HG03045 (cell line): ENCODE data around the gene LRP2.

Experiments
- ATAC-seq: cut with Tn5 transposase; IDR thresholded peaks from one replicate; pipeline ENCODE4 v1.9.1; 2021; ENCODE audit warnings: mild to moderate bottlenecking, moderate library complexity; ENCODE audit not compliant: unreplicated experiment

LRP2 gene

GRCh38 chr2:169131587-169132512 lies 230.5 kb downstream of the LRP2 start:
- no peak for ATAC-seq

DNA sequence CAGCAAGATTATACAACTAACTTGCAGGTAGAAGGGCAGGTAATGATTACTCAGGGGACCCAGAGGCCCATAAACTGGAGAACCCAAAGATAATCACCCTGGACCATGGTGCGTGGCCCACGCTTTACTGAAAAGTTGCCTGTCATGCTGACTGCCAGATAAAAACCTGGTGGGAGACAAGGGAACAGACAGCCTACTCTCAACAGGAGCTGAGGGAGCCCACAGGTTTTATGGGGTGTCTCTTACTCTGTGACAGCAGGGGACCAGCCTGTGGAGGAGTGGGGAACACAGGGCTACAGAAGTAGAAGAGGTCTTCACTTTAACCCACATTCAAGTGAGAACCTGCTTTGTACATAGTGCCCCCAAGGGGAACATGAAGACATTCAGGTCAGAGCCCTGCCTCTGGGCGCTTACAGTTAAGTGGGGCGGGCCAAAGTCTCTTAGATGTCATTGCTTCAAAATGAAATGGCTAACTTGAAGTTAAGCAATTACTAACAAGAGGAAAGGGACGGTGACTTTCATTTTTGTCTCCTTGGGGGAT lies 232.6 kb downstream of the LRP2 start:
- no peak for ATAC-seq

GRCh38 chr2:169119851-169120250 lies 242.5 kb downstream of the LRP2 start:
- ATAC-seq, result no peak

DNA sequence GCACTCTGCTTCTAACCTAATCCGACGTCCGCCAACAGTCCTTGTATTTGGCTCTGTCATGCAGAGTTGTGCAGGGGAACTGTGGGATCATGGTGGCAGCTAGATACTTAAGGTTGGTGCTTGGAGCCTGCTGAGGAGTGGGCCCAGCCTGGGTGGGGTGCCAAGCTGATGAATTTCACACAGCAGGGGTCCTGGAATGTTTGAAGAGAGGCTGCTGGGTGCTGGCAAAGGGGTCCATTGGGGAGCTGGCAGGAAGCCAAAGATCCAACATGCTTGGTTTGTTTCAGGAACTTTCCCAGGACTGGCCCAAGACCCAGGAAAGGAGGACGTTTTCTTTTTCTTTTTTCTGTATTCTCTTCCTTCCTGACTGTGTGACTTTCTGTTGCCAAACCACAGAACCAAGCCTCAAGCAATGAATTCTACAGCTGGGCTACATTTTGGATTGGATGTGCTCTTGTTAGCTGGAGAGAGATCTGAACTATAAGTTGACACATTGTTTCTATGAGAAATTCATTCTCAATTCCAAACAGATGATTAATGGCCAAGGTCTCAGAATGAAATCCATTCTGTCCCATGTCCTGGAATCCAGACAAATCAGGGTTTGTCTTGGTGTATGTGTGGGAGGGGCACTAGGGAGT lies 243.1 kb downstream of the LRP2 start:
- no peak for ATAC-seq

DNA sequence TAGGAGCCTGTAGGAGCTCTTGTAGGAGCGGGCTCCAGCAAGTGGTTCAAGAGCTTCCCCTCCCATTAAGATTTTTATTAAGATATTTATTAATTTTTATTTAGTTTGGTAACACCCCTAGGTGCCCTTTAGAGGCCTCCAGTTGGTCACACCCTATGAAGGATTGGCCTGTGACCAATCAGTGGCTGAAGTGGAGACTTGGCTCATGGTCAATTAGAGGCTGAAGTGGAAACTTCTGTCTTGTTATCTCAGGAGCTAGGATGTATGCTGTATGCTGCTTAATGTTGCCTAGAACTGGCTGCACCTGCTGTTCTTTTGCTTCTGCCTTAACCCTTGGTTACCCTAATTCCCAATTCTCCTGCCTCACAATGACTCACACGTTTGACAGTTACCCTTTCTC lies 244.3 kb downstream of the LRP2 start:
- no peak for ATAC-seq

GRCh38 chr2:169116993-169117392 lies 245.3 kb downstream of the LRP2 start:
- no peak for ATAC-seq

GRCh38 chr2:169116327-169116726 lies 246.0 kb downstream of the LRP2 start:
- ATAC-seq, result no peak

DNA sequence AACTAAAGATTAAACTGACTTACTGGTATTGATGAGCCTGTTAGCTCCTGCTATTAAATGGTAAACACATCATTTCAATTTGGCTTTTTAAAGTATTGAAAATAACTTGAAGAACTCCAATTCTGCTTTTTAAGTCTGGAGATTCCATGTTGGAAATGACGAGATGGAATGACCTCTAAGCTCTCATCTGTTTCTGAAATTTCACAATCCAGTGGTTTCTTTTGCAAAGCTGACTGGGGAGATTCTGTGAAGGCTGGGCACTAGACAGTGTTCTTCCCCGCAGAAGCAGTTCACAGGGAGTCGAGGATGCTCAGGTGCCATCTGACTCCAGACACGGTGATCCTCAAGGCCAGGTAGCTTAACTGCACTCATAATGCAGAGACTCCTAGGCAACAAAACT lies 248.3 kb downstream of the LRP2 start:
- ATAC-seq, result no peak

GRCh38 chr2:169112841-169113240 lies 249.5 kb downstream of the LRP2 start:
- ATAC-seq, result no peak

GRCh38 chr2:169110916-169111315 lies 251.4 kb downstream of the LRP2 start:
- ATAC-seq, result no peak

DNA sequence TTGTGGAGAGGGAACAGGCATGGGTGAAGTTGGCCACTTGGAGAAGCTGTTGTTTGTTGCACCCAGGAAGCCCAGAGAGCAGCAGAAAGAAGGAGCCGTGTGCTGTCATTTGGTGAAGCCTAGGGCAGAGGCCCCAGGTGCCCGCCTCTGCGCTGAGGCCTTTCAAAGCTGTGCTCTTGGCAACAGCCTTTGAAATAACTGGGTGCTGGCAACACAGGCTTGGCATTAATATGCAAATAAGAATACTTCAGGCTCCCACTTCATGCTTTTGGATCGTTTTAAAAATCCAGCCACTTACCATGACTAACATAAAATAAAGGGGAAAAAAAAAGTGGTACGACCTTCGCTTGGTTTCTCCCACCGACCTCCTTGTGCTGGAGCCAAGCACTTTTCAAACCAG lies 251.9 kb downstream of the LRP2 start:
- ATAC-seq, result no peak

DNA sequence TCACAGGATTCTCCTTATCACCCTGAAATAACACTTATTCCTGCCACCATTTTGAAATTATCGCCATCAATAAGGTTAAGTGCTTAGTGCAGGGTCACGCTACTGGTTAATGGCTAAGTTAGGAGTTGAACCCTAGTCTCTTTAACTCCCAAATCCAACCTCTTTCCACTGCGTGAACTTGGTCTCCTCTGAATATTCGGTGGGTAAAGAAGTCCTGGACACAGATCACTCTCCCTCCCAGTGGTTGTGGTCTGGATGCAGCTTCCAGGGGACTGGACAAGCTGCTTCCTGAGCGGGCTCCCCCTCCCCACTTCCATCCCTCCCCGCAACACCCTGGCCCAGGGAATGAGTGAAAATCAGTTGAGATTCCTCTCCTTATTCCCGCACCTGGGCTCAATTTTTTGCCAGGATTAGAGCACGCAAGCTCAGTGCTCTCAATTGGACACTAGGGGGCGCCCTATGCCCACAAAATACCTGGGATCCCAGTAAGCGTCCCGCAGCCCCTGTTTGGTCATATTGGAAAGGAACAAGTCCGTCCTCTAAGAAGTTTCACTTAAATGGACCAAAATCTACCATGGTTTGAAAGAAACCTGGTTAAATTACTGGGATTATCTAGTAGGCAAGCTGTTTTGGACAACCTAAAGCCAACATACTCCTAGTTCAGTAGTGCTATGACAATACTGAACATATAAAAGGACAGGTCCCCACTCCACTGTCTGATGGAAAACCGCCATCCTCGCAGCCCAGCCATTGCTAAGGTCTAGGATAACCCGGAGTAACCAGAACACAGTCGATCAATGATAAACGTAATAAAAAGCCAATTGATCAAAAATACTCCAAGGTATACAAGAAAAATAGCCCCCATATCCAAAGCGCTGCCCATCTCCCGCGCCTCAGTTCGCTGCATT lies 252.6 kb downstream of the LRP2 start:
- peak; percentile 55 for ATAC-seq

DNA sequence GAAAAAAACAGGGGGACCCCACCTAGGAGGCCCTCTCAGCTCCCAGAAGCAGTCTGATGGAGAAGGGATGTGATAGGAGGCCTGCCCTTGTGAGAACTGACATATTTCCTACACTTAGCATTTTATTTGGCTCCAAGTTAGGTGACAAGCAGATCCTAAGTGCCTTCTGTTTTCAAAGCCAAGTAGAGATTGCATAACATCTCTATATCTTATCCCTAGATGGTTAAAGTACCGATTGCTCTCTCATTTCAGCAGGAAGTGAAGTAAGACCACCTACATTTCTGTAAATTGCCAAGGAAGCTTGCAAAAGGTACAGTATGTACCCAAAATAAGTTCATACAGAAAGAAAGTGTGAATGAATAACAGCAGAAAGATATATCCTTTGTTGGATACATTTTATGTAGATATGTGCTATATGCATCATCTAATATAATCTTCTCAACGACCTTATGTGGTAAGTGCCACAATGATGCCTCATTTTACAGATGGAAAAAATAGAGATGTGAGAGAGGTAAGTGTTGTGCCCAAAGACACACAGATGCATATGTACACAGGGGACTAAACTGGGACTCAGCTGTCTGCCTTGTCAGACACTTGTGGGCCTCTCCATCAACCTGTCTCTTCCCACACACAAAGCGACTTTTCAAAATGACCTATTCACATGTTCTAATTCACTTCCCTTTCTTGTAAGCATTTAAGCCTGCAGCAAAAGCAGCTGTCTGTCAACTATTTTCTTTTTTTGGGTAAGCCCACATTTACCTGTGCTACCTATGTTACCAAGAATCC lies 254.0 kb downstream of the LRP2 start:
- ATAC-seq, result no peak

DNA sequence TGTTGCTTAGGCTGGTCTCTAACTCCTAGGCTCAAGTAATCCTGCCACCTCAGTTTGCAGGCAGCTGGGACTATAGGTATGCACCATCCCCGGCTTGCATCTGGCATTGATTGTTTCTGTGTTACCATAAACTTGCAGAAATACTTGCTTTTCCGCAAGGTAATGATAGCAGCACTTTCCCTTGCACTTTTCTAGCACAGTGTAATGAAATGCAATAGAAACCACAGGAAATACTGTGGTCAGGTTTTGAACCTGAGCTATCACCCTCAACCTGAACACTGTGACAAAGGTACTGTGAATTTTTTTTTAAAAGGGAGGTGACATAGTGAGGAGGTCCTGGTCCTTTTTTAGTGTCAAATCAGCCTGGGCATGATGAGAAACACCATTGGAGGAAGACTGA lies 254.7 kb downstream of the LRP2 start:
- ATAC-seq, result peak; percentile 64

DNA sequence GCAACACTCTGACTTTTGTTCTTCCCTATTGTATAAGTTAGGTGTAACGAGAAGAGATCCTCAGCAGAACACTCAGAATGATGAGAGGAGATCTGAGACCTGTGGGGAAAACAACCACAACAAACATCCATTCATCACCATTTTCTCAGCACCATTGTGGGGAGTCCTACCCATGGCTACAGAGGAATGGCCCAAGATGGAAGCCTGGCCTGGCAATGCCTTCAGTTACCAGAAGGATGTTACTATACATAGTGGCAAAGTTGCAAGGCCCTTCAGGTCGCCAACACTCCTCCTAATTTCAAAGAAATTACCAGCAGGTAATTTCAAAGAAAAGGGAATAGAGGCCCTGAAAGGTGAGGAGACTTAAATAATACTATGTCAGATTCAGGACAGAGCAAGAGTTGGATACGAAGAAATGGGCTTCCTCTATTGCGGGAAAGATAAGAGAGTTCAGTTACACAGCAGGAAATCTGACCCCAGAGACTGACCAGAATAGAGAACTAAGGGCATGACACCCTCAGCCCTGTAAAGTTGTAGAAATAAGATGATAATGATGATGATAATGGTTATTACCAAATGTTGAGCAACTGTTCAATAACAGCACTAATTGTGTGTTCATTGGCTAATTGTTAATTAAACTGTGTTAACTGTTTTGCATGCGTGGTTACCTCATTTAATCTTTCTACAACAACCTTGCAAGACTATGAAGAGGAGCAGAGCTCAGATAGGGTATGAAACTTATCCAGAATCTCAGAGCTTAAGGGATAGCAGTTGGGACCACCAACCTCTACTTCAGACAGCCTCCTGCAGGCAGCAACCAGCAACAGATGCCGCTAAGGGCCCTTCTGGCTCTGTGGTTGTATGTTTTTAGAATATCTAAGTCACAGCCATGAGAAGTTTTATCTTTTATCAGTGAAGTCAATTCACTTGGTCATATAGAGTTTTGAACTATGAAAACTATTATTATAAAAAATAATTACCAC lies 255.5 kb downstream of the LRP2 start:
- ATAC-seq, result no peak

DNA sequence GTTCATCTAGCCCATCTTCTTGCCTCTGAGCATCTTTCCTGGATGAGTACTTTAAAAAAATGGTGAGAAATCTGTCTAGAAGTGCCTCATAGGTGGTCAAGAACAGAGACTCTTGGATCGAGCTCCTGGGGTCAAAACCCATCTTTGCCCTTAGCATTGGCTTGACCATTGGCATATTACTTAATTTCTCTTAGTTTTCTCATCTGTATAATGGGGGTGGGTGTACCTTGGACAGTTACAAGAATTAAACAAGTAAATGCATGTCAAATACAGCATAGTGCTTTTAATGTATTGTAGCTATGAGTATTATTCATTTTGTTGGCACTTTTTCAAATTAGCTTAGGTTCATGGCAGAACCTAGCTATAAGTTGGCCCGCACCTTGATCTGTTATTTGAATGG lies 256.2 kb downstream of the LRP2 start:
- ATAC-seq, result no peak

DNA sequence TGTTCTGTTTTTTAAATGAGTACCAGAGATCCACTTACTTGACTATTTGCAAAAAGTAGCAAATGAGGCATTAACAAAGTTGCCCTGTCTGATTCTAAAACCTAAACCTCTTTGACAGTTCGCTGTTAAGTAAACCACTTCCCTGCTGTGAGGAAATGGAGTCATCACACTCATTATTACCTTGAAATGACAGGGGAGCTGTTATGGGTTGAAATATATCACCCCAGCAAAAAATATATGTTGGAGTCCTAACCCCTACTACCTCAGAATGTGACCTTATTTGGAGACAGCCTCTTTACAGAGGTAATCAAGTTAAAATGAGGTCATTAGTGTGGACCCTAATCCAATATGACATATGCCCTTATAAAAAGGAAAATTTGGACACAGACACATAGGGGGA lies 256.9 kb downstream of the LRP2 start:
- no peak for ATAC-seq

DNA sequence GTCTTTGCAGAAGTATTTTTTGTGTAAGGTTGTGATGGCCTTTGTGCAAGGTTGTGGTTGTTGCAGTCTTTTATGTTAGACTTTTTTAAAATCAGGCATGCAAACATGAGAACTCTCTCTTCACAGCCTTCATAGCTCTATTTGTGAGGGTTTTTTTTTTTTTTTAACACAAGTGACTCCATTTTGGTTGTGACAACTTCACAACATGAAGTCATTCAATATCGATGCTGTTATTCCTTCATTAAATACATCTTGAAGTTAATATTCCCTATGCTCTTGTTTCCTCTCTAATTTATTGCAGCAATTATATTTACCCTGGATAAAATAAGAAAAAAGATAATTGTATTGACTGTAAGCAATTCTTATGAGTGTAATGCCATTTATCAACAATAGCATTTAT lies 257.5 kb downstream of the LRP2 start:
- no peak for ATAC-seq

- no peak for ATAC-seq
These were observed 266.7 kb downstream of the LRP2 start for GRCh38 chr2:169095621-169096105.
